SJSA1 (cell line): ENCODE results near the gene SCAMP4. TPM values are rescaled to one million over a fixed set of nuclear protein-coding genes. Genes with fewer than 3 reads are reported as not detected.
A peak's percentile ranks its signal among the peaks of the same experiment; 100 is the strongest.

Experiments used
- DNase-seq, 2 experiments: peaks; one replicate each; pipeline ENCODE4 v3.0.0-alpha.2; 2015 to 2020; ENCODE audit warnings: low spot score in 2 of 2, low read depth in 1 of 2
- H3K27ac ChIP-seq: fragments of 250-450 bp; sonication (Bioruptor Pico); 2 replicates; pipeline ENCODE4 v1.5.1; 2020; ENCODE audit warnings: mild to moderate bottlenecking, moderate library complexity
- H3K27me3 ChIP-seq: fragments of 250-450 bp; sonication (Bioruptor Pico); replicated peaks from 2 replicates; pipeline ENCODE4 v1.5.1; 2020; ENCODE audit warnings: mild to moderate bottlenecking, moderate library complexity
- H3K36me3 ChIP-seq: fragments of 250-450 bp; sonication (Bioruptor Pico); 2 replicates; pipeline ENCODE4 v1.5.1; 2020; ENCODE audit warnings: mild to moderate bottlenecking
- H3K4me1 ChIP-seq: fragments of 250-450 bp; sonication (Bioruptor Pico); replicated peaks from 2 replicates; pipeline ENCODE4 v1.6.1; 2021; ENCODE audit warnings: mild to moderate bottlenecking
- H3K4me3 ChIP-seq: fragments of 250-450 bp; sonication (Bioruptor Pico); 2 replicates; pipeline ENCODE4 v1.5.1; 2020; ENCODE audit warnings: mild to moderate bottlenecking
- H3K9me3 ChIP-seq: fragments of 250-450 bp; sonication (Bioruptor Pico); replicated peaks from 2 replicates; pipeline ENCODE4 v1.5.1; 2020; ENCODE audit warnings: mild to moderate bottlenecking
- total RNA-seq: library from RNA; depleted of rRNA; stranded (reverse); fragments of >200 nt; shearing (Covaris generic); gene quantifications from 2 replicates; pipeline ENCODE4 v1.2.3, GENCODE V29; 2014

SCAMP4 gene
- total RNA-seq, 1 experiment from 2014 or later = 47.3 TPM

DNA sequence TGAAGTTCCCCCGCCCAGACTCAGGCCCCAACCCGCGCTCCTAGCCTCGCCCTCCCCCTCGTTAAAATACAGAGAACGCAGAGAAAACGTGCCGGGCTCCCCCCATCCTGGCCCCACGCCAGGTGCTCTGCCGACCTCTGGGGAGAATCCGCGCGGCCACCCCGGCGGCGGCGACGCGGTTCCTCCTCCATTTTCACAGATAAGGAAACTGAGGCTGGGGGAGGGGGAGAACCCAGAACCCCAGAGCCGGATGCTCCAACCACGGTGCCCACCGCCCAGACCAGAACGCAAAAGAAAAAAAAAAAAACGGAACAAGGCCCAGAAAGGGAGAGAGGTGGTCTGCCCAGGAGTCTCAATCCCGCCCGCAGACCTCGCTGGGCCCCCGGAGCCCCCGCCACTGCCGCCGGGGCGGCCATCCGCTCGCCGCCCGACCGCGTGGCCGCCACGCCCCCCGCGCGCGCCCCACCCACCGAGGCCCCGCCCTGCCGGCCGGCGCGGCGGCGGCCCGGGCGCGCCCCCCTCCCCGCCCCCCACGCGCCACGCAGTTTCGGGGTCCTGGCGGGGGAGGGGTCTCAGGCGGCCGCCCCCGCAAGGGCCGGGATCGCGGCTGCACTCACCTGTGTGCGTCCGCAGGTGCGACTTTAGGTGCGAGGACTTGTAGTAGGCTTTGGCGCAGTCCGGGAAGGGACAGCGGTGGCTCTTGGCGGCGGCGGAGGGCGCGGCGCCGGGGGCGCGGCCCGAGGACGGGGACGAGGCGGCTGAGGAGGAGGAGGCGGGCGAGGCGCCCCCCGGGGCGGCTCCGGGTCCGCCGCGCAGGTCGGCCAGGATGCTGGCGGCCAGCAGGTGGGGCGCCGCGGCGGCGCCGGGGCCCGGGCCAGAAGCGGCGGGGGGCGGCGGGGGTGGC, 42.5 kb upstream of the SCAMP4 start:
- peaks cover 2% of the 10 kb centered on the region for H3K36me3 ChIP-seq
- no peaks in the 10 kb centered on the region for H3K27me3 ChIP-seq
- H3K4me3 ChIP-seq = peak overlapping the region; percentile 57
- peaks cover 19% of the 10 kb centered on the region for H3K4me1 ChIP-seq
- no peaks in the 10 kb centered on the region for H3K9me3 ChIP-seq
- no peak overlapping the region; the same call in 1 of the 2 replicates for H3K27ac ChIP-seq
- peak in 1 of 2 experiments; percentile 48 for DNase-seq

DNA sequence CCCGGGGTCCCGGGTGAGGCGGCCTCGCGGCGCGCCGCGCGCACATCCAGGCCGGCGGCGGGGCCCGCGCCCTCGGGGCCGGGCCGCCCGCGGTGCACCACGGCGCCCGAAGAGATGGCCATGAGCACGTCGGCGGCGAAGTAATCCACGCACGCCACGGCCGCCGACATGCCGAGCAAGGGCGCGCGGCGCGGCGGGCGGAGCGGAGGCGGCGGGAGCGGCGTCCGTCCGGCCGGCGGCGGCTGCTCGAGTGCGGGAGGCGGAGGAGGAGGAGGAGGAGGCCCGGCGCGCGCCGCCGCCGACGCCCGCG, 41.9 kb upstream of the SCAMP4 start, which contains the start of gene KLF16:
Gene KLF16 (minus strand): TSS at position 252 of the 310 bp plus-strand sequence. CDS start 82 bp downstream, at position 170.
- Histone ChIP-seq H3K36me3 (peaks cover 2% of the 10 kb centered on the region), H3K4me3 (peak within 1 kb of the TSS; percentile 57), H3K27ac (peak within 1 kb of the TSS; percentile 83), H3K27me3 (no peaks in the 10 kb centered on the region), H3K4me1 (peaks cover 19% of the 10 kb centered on the region), H3K9me3 (no peaks in the 10 kb centered on the region)
- no peak for DNase-seq

DNA sequence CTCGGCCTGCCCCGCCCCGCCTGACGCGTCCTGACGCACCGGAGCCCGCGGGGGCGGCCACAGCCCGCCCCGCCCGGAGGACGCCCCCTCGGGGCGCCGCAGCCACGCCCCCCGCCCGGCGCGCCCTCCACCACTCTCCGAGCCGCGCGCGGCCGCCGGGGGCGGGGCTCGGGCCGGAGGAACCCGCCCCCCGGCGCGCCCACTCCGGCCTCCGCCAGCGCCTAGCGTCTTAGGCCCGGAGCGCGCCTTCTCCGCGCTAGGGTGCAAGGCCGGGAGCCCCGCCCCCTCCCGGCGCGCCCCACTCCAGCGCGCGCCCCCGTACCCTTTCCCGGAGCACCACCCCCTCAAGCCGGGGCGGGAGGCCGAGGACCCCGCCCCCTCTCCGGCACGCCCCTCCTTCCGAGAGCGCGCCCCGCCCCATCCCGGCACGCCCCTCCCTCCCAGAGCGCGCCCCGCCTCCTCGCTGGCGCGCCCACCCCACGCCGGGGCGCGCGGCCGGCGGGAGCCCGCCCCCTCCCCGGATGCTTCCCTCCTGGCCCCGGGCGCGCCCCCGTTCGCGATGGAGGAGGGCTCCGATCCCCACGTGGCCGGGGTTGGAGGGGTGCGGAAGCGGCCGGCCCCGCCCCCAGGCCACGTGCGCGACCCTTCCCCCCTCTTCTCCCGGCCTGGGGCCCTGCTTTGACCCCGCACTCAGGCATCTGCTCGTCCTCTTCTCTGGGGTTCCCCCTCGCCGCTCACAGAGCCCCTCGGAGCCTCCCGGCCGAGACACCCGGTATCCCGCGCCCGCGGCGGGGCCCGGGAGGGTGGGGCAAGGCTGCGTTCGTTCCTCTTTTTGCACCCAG, 41.3 kb upstream of the SCAMP4 start:
- Histone ChIP-seq H3K27ac (peak overlapping the region; percentile 83), H3K9me3 (no peaks in the 10 kb centered on the region), H3K4me1 (peaks cover 19% of the 10 kb centered on the region), H3K36me3 (peaks cover 3% of the 10 kb centered on the region), H3K4me3 (peak overlapping the region; percentile 57), H3K27me3 (no peaks in the 10 kb centered on the region)
- DNase-seq = peak; percentile 90 to 95

GRCh38 chr19:1864480-1865171, 40.6 kb upstream of the SCAMP4 start:
- Histone ChIP-seq H3K27ac (peak overlapping the region; percentile 83), H3K4me1 (peaks cover 19% of the 10 kb centered on the region), H3K9me3 (no peaks in the 10 kb centered on the region), H3K4me3 (peak overlapping the region; percentile 57), H3K27me3 (no peaks in the 10 kb centered on the region), H3K36me3 (peaks cover 8% of the 10 kb centered on the region)
- peak; percentile 76 to 80 for DNase-seq

GRCh38 chr19:1865172-1866010, 39.8 kb upstream of the SCAMP4 start:
- peak overlapping the region; percentile 83 for H3K27ac ChIP-seq

DNA sequence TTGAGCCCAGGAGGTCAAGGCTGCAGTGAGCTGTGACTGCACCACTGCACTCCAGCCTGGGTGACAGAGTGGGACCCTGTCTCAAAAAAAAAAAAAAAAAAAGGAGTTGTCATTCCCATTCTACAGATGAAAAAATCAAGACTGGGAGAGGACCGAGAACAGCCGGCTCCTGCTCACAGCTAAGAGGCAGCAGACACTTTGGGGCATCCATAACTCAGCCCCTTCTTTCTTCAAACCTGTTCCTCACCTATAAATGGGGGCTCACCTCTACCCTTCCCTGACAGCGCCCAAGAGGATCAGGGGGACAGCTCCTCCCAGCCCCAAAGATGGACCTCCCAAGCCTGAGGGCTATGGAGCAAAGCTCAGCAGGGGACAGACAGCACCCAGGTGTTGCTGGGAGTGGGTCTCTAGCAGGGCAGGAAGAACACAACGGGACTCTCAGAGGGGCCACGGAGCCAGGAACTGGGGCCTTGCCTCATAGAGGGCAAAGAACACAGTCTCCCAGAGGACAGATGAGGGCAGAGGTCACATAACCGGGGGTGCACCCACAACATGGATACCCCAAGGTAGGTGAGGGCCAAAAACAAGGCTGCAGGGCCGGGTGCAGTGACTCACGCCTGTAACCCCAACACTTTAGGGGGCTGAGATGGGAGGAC, 38.4 kb upstream of the SCAMP4 start:
- no peak for DNase-seq
- no peaks in the 10 kb centered on the region for H3K9me3 ChIP-seq
- H3K4me3 ChIP-seq = no peak overlapping the region
- no peak overlapping the region for H3K27ac ChIP-seq
- H3K36me3 ChIP-seq = peaks cover 17% of the 10 kb centered on the region
- peaks cover 13% of the 10 kb centered on the region for H3K4me1 ChIP-seq
- H3K27me3 ChIP-seq = no peaks in the 10 kb centered on the region

More at GRCh38 chr19:1865172-1866010, 39.8 kb upstream of the SCAMP4 start:
- peak overlapping the region; percentile 57; the same call in 1 of the 2 replicates for H3K4me3 ChIP-seq
- peaks cover 19% of the 10 kb centered on the region for H3K4me1 ChIP-seq
- no peaks in the 10 kb centered on the region for H3K9me3 ChIP-seq
- no peak for DNase-seq
- peaks cover 9% of the 10 kb centered on the region for H3K36me3 ChIP-seq
- H3K27me3 ChIP-seq = no peaks in the 10 kb centered on the region

GRCh38 chr19:1867349-1867724, 37.9 kb upstream of the SCAMP4 start:
- no peak for DNase-seq
- Histone ChIP-seq H3K4me3 (no peak overlapping the region), H3K27me3 (no peaks in the 10 kb centered on the region)

GRCh38 chr19:1868971-1869370, 36.2 kb upstream of the SCAMP4 start:
- H3K9me3 ChIP-seq = no peaks in the 10 kb centered on the region
- no peak overlapping the region for H3K4me3 ChIP-seq
- DNase-seq = no peak
- H3K36me3 ChIP-seq = peaks cover 36% of the 10 kb centered on the region
- H3K27me3 ChIP-seq = no peaks in the 10 kb centered on the region
- peaks cover 12% of the 10 kb centered on the region for H3K4me1 ChIP-seq
- no peak overlapping the region for H3K27ac ChIP-seq

More at GRCh38 chr19:1867349-1867724, 37.9 kb upstream of the SCAMP4 start:
- Histone ChIP-seq H3K36me3 (peaks cover 20% of the 10 kb centered on the region), H3K27ac (no peak overlapping the region), H3K4me1 (peaks cover 8% of the 10 kb centered on the region), H3K9me3 (no peaks in the 10 kb centered on the region)

DNA sequence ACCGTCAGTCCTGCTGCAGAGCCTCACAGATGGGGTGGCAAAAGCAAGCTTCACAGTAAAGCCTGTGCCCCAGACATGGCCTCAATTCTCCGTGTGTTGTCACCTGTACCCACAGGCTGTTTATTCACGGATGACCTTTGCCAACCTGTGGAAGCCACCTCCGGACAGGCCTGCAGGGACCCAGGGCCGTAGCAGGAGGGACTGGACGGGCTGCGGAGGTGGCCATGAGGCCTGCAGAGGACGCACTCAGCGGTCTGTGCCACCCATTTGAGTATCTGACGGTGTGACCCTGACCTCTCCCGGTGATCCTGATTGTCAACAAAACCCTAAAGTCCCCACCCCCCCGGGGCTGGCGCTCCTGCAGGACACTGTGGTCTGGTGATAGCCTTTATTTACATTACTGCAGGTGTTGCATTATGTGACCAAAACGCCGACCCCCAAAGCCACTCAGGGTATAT, 34.0 kb upstream of the SCAMP4 start:
- no peak for DNase-seq
- Histone ChIP-seq H3K36me3 (peaks cover 43% of the 10 kb centered on the region), H3K27me3 (no peaks in the 10 kb centered on the region), H3K4me3 (no peak overlapping the region), H3K9me3 (0 out of 2 replicates have a peak, but pooled peaks cover 2% of the 10 kb centered on the region), H3K4me1 (peaks cover 18% of the 10 kb centered on the region), H3K27ac (no peak overlapping the region)

DNA sequence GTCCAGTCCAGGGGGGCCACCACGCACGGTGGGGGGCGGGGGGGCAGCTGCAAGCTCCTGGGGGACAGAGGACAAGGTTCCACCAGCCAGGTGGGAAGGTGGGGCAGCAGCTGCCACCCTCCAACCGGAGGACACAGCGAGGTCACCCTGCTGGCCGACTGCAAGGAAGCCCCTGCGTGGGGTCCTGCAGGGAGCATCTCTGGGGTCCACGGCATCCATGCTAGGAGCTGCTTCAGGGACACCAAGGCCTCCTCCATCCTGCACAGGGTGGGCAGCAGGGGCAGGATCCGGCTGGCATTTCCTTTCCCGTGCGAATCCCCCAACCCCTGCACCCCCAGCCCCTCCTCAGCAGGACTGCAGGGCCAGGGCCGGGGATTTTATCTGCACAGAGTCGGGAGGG, 33.6 kb upstream of the SCAMP4 start:
- no peak for DNase-seq
- peaks cover 22% of the 10 kb centered on the region for H3K4me1 ChIP-seq
- no peaks in the 10 kb centered on the region for H3K27me3 ChIP-seq
- H3K27ac ChIP-seq = no peak overlapping the region
- H3K4me3 ChIP-seq = no peak overlapping the region
- H3K36me3 ChIP-seq = peaks cover 48% of the 10 kb centered on the region
- H3K9me3 ChIP-seq = 0 out of 2 replicates have a peak, but pooled peaks cover 2% of the 10 kb centered on the region

- Histone ChIP-seq H3K36me3 (peaks cover 49% of the 10 kb centered on the region), H3K27ac (no peak overlapping the region), H3K4me3 (no peak overlapping the region), H3K4me1 (peaks cover 23% of the 10 kb centered on the region), H3K9me3 (0 out of 2 replicates have a peak, but pooled peaks cover 2% of the 10 kb centered on the region), H3K27me3 (no peaks in the 10 kb centered on the region)
- DNase-seq = no peak
These were observed 32.2 kb upstream of the SCAMP4 start for GRCh38 chr19:1872807-1873523.
